A549 (cell line): ENCODE results near the gene LARP4. TPM values are rescaled to one million over a fixed set of nuclear protein-coding genes. Genes with fewer than 3 reads are reported as not detected.

ENCODE experiments used
- ATAC-seq, 2 experiments: fragments of 200-7000 bp in 1 of 2; fragments of >200 bp in 1 of 2; cut with Nextera tagmentation in 1 of 2; cut with Tn5 transposase in 1 of 2; 3 replicates each; pipeline versions ENCODE4 v1.8.0 to v1.9.1; 2018 to 2020; ENCODE audit warnings: mild to moderate bottlenecking in 1 of 2, moderate library complexity in 1 of 2
- CTCF ChIA-PET: fragments of 300-600 bp; sonication (Branson Sonifier 250); formaldehyde crosslinking; extraction: SDS; loops from one replicate; lab custom pipeline; 2021; ENCODE audit warnings: antibody characterized with exemption, inconsistent platforms; lab: Yijun Ruan, JAX
- POLR2A ChIA-PET: fragments of 350-600 bp; formaldehyde crosslinking; extraction: SDS; loops from one replicate; lab custom pipeline; 2021; ENCODE audit warnings: antibody characterized with exemption, inconsistent platforms; lab: Yijun Ruan, JAX
- DNase-seq, 2 experiments: peaks; one replicate each; pipeline versions ENCODE4 v3.0.0 to v3.0.0-alpha.2; 2011 to 2016; ENCODE audit warnings: low read depth in 1 of 2, low spot score in 1 of 2
- FAIRE-seq: peaks from 2 replicates; lab custom pipeline; 2011; peaks lifted over from hg19 to GRCh38; lab: Jason Lieb, UNC
- H3K27ac ChIP-seq, 2 experiments: fragments of >200 bp; sonication (Bioruptor Twin); formaldehyde crosslinking; 3 replicates each; pipeline ENCODE4 v1.5.1; 2016 to 2017
- H3K4me1 ChIP-seq: fragments of >200 bp; sonication (Bioruptor Twin); formaldehyde crosslinking; 3 replicates; pipeline ENCODE4 v1.6.1; 2016
- H3K4me2 ChIP-seq: fragments of >200 bp; sonication (Bioruptor Twin); formaldehyde crosslinking; 3 replicates; pipeline ENCODE4 v1.6.1; 2016
- H3K4me3 ChIP-seq: fragments of >200 bp; sonication (Bioruptor Twin); formaldehyde crosslinking; 3 replicates; pipeline ENCODE4 v1.5.1; 2016
- H3K9me3 ChIP-seq: fragments of >200 bp; sonication (Bioruptor Twin); formaldehyde crosslinking; 3 replicates; pipeline ENCODE4 v1.6.1; 2016
- BCL3 ChIP-seq: fragments of >200 bp; sonication (Bioruptor Twin); formaldehyde crosslinking; IDR thresholded peaks from 3 replicates; pipeline ENCODE4 v1.6.1; 2016
- BHLHE40 ChIP-seq: IDR thresholded peaks from 2 replicates; pipeline ENCODE4 v1.6.1; 2012; ENCODE audit warnings: low read depth, low read length, inconsistent platforms
- CBX8 ChIP-seq: fragments of 200-600 bp; sonication (generic); IDR thresholded peaks from 2 replicates; pipeline ENCODE4 v1.6.1; 2016
- CEBPB ChIP-seq, 2 experiments: fragments of >200 bp in 1 of 2; sonication (Bioruptor Twin) in 1 of 2; formaldehyde crosslinking in 1 of 2; IDR thresholded peaks; 2 replicates each; pipeline ENCODE4 v1.6.1; 2012 to 2016
- CTCF ChIP-seq: fragments of >200 bp; sonication (Bioruptor Twin); formaldehyde crosslinking; IDR thresholded peaks from 3 replicates; pipeline ENCODE4 v1.5.1; 2016
- E2F6 ChIP-seq: IDR thresholded peaks from 2 replicates; pipeline ENCODE4 v1.6.1; 2012; ENCODE audit warnings: low read depth, borderline replicate concordance
- ESRRA ChIP-seq: fragments of 150-350 bp; IDR thresholded peaks from 2 replicates; pipeline ENCODE4 v1.6.1; 2014; ENCODE audit warnings: mild to moderate bottlenecking, low read length, borderline replicate concordance
- FOSL2 ChIP-seq, 2 experiments: fragments of 450-650 bp in 1 of 2; fragments of >200 bp in 1 of 2; sonication (Bioruptor Twin) in 1 of 2; formaldehyde crosslinking; IDR thresholded peaks; 2 replicates each; pipeline versions ENCODE4 v1.5.0 to v1.6.1; 2016 to 2020; ENCODE audit warnings: mild to moderate bottlenecking in 1 of 2, moderate library complexity in 1 of 2
- HDAC2 ChIP-seq: fragments of 200-600 bp; sonication (generic); IDR thresholded peaks from 2 replicates; pipeline ENCODE4 v1.6.1; 2016
- HES2 ChIP-seq: fragments of >200 bp; sonication (Bioruptor Twin); formaldehyde crosslinking; IDR thresholded peaks from 2 replicates; pipeline ENCODE4 v1.6.1; 2016
- HOXA7 ChIP-seq: fragments of 250-450 bp; sonication (Bioruptor Pico); IDR thresholded peaks from 2 replicates; pipeline ENCODE4 v1.5.0; 2020; ENCODE audit warnings: mild to moderate bottlenecking, moderate library complexity
- HOXB13 ChIP-seq: fragments of 250-450 bp; sonication (Bioruptor Pico); IDR thresholded peaks from 2 replicates; pipeline ENCODE4 v1.5.0; 2020; ENCODE audit warnings: low read depth, mild to moderate bottlenecking, moderate library complexity
- JUNB ChIP-seq: fragments of >200 bp; sonication (Bioruptor Twin); formaldehyde crosslinking; IDR thresholded peaks from 2 replicates; pipeline ENCODE4 v1.6.1; 2016
- KDM1A ChIP-seq: fragments of 200-600 bp; sonication (generic); IDR thresholded peaks from 2 replicates; pipeline ENCODE4 v1.6.1; 2016; ENCODE audit warnings: low read depth, mild to moderate bottlenecking
- MYC ChIP-seq: IDR thresholded peaks from 2 replicates; pipeline ENCODE4 v1.6.1; 2012; ENCODE audit warnings: mild to moderate bottlenecking, inconsistent platforms, low read length, improper control_type of control experiment, borderline replicate concordance
- NFE2L2 ChIP-seq: fragments of 150-350 bp; conservative IDR thresholded peaks from 2 replicates; pipeline ENCODE4 v1.6.1; 2014; ENCODE audit warnings: low read length
- NPAS2 ChIP-seq: fragments of 250-450 bp; sonication (Bioruptor Pico); IDR thresholded peaks from 2 replicates; pipeline ENCODE4 v1.8.0; 2022; ENCODE audit warnings: mild to moderate bottlenecking, moderate library complexity, borderline replicate concordance
- PBX3 ChIP-seq: IDR thresholded peaks from 2 replicates; pipeline ENCODE4 v1.6.1; 2012
- PHF8 ChIP-seq: fragments of 200-600 bp; sonication (generic); IDR thresholded peaks from 2 replicates; pipeline ENCODE4 v1.6.1; 2016; ENCODE audit warnings: low read depth, mild to moderate bottlenecking, antibody characterized with exemption, moderate library complexity, borderline replicate concordance
- POLR2A ChIP-seq: IDR thresholded peaks from 2 replicates; pipeline ENCODE4 v1.6.1; 2012; ENCODE audit warnings: mild to moderate bottlenecking, low read length
- POLR2AphosphoS2 ChIP-seq: conservative IDR thresholded peaks from 2 replicates; pipeline ENCODE4 v1.6.1; 2012; ENCODE audit warnings: low read length, improper control_type of control experiment, inconsistent platforms
- RARB ChIP-seq: fragments of 250-450 bp; sonication (Bioruptor Pico); IDR thresholded peaks from 2 replicates; pipeline ENCODE4 v1.8.0; 2021; ENCODE audit warnings: mild to moderate bottlenecking, moderate library complexity
- ZFP36 ChIP-seq: fragments of 450-650 bp; IDR thresholded peaks from 2 replicates; pipeline ENCODE4 v1.6.1; 2014; ENCODE audit warnings: borderline replicate concordance; ENCODE audit not compliant: partially characterized antibody
- ZNF302 ChIP-seq: fragments of 250-450 bp; sonication (Bioruptor Pico); IDR thresholded peaks from 2 replicates; pipeline ENCODE4 v1.9.0; 2021; ENCODE audit warnings: inconsistent platforms, mild to moderate bottlenecking, moderate library complexity
- WGBS: methylation state at CpG from one replicate; pipeline ENCODE4 v1.1.6; 2017; ENCODE audit errors: missing lambda C conversion rate; 5-methylcytosine and 5-hydroxymethylcytosine counted together
- polyA plus RNA-seq, 4 experiments: library from polyadenylated mRNA; depleted of rRNA in 3 of 4; stranded (reverse); fragments of >200 nt; fragmentation: RNase III in 1 of 4; extraction: RNeasy Plus Mini Kit Qiagen cat#74134 plus additional on column Dnase treatment in 1 of 4; gene quantifications; 2 replicates in 3 of 4; 3 replicates in 1 of 4; pipeline ENCODE4 v1.2.3, GENCODE V29; 2011 to 2017

The LARP4 gene
- polyA plus RNA-seq, 2 of the 4 experiments (the other 2 are of a cell fraction) = 38.2 to 67.8 TPM

- ChIA-PET POLR2A (no interaction called here), CTCF (no interaction called here)
- WGBS = 91% methylated on average over 5 of the region's 5 CpGs
- Histone ChIP-seq H3K4me2 (peak overlapping the region; percentile 49), H3K9me3 (peaks cover 9% of the 10 kb centered on the region; the same call in 1 of the 3 replicates), H3K4me3 (no peak overlapping the region), H3K27ac (no peak overlapping the region), H3K4me1 (peaks cover 40% of the 10 kb centered on the region)
- DNase-seq (no peak), FAIRE-seq (no peak), ATAC-seq (no peak)
- no peak for TF ChIP-seq KDM1A
- no peak for TF ChIP-seq ZFP36
- no peak for TF ChIP-seq PBX3
- no peak for TF ChIP-seq HES2
- no peak for TF ChIP-seq CEBPB (IDR thresholded peaks at IDR 0.05)
- no peak for TF ChIP-seq POLR2AphosphoS2
- no peak for TF ChIP-seq CBX8
- TF ChIP-seq NFE2L2 = no peak
- TF ChIP-seq PHF8 = no peak
- no peak for TF ChIP-seq BHLHE40
- TF ChIP-seq HOXB13 = no peak
- no peak for TF ChIP-seq BCL3
- TF ChIP-seq ESRRA = no peak
Observed at GRCh38 chr12:50527359-50527726, 126.7 kb downstream of the LARP4 start.

- no peak for ATAC-seq
- H3K27ac ChIP-seq = no peak overlapping the region
- peaks cover 54% of the 10 kb centered on the region for H3K4me1 ChIP-seq
- no peak overlapping the region for H3K4me3 ChIP-seq
- no peak for FAIRE-seq
- POLR2A ChIA-PET = no interaction called here
- peaks cover 2% of the 10 kb centered on the region; the same call in 1 of the 3 replicates for H3K9me3 ChIP-seq
- H3K4me2 ChIP-seq = no peak overlapping the region
- TF ChIP-seq POLR2A (no peak), E2F6 (no peak), PBX3 (no peak), HES2 (no peak), NPAS2 (CRISPR knock-in tag) (no peak), MYC (no peak), HDAC2 (no peak)
- WGBS = 88% methylated on average over 1 of the region's 1 CpG
- no peak for DNase-seq
- CTCF ChIA-PET = interaction anchor here (1.1 to 1.4 kb wide), 3 partner anchors 19 to 109 kb away, joined by 3 to 4 read pairs (median 3); no protein-coding TSS in a partner anchor
Observed at GRCh38 chr12:50528800-50529199, 128.1 kb downstream of the LARP4 start.

GRCh38 chr12:50529345-50529744 lies 128.7 kb downstream of the LARP4 start:
- Histone ChIP-seq H3K4me2 (no peak overlapping the region), H3K4me1 (peaks cover 60% of the 10 kb centered on the region), H3K9me3 (no peaks in the 10 kb centered on the region), H3K27ac (no peak overlapping the region; a peak in 1 of 6 replicates), H3K4me3 (no peak overlapping the region)
- FAIRE-seq = no peak
- ChIA-PET POLR2A (no interaction called here), CTCF (interaction anchor here (1.3 kb wide), 1 partner anchor 19 kb away, joined by 3 read pairs; no protein-coding TSS in a partner anchor)
- TF ChIP-seq NFE2L2 (no peak), FOSL2 (IDR thresholded peaks at IDR 0.05) (no peak), FOSL2 (CRISPR knock-in tag; IDR thresholded peaks at IDR 0.05) (no peak), JUNB (no peak), CTCF (no peak), ZNF302 (CRISPR knock-in tag) (no peak), RARB (CRISPR knock-in tag) (no peak), HOXA7 (CRISPR knock-in tag) (no peak)
- 100% methylated on average over 3 of the region's 3 CpGs for WGBS
- no peak for DNase-seq
- no peak for ATAC-seq
